ENCODE results near the gene ZIC4.

ZIC4 gene

GRCh38 chr3:147411238-147411814, 5.0 kb upstream of the ZIC4 start:
- no peaks in the 10 kb centered on the region for H3K36me3 ChIP-seq (ENCODE audit: control insufficient read depth, insufficient read depth, low read length)
- no peaks in the 10 kb centered on the region for H3K9me3 ChIP-seq (ENCODE audit: control insufficient read depth, low read length)
- peak overlapping the region; percentile 46 for H3K27ac ChIP-seq (ENCODE audit: low read depth, low read length, severe bottlenecking)
- peak overlapping the region; percentile 26 for H3K4me3 ChIP-seq (ENCODE audit: extremely low read depth, insufficient read depth, low read length, poor library complexity, severe bottlenecking)
- H3K4me1 ChIP-seq (ENCODE audit: control insufficient read depth, insufficient read depth, low read length, poor library complexity, severe bottlenecking) = no peaks in the 10 kb centered on the region
- WGBS, 2 experiments (ENCODE audit: insufficient coverage in 2 of 2) = 0 to 4% methylated on average over 8 to 10 of the region's 14 CpGs

GRCh38 chr3:147410526-147411237, 4.3 kb upstream of the ZIC4 start:
- Histone ChIP-seq H3K9me3 (ENCODE audit: control insufficient read depth, low read length) (no peaks in the 10 kb centered on the region), H3K4me3 (ENCODE audit: extremely low read depth, insufficient read depth, low read length, poor library complexity, severe bottlenecking) (peak overlapping the region; percentile 26), H3K4me1 (ENCODE audit: control insufficient read depth, insufficient read depth, low read length, poor library complexity, severe bottlenecking) (no peaks in the 10 kb centered on the region), H3K36me3 (ENCODE audit: control insufficient read depth, insufficient read depth, low read length) (no peaks in the 10 kb centered on the region), H3K27ac (ENCODE audit: low read depth, low read length, severe bottlenecking) (peak overlapping the region; percentile 48)
- WGBS, 2 experiments (ENCODE audit: insufficient coverage in 2 of 2) = 0% methylated on average over 50 to 55 of the region's 61 CpGs

DNA sequence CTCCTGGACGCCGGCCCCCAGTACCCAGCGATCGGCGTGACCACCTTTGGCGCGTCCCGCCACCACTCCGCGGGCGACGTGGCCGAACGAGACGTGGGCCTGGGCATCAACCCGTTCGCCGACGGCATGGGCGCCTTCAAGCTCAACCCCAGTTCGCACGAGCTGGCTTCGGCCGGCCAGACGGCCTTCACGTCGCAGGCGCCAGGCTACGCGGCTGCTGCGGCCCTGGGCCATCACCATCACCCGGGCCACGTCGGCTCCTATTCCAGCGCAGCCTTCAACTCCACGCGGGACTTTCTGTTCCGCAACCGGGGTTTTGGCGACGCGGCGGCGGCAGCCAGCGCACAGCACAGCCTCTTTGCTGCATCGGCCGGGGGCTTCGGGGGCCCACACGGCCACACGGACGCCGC, 3.8 kb upstream of the ZIC4 start:
- H3K36me3 ChIP-seq (ENCODE audit: control insufficient read depth, insufficient read depth, low read length) = no peaks in the 10 kb centered on the region
- WGBS, 2 experiments (ENCODE audit: insufficient coverage in 2 of 2) = 0 to 1% methylated on average over 49 to 52 of the region's 52 CpGs
- peak overlapping the region; percentile 48 for H3K27ac ChIP-seq (ENCODE audit: low read depth, low read length, severe bottlenecking)
- H3K4me3 ChIP-seq (ENCODE audit: extremely low read depth, insufficient read depth, low read length, poor library complexity, severe bottlenecking) = peak overlapping the region; percentile 26
- H3K9me3 ChIP-seq (ENCODE audit: control insufficient read depth, low read length) = no peaks in the 10 kb centered on the region
- H3K4me1 ChIP-seq (ENCODE audit: control insufficient read depth, insufficient read depth, low read length, poor library complexity, severe bottlenecking) = no peaks in the 10 kb centered on the region

- Histone ChIP-seq H3K4me1 (ENCODE audit: control insufficient read depth, insufficient read depth, low read length, poor library complexity, severe bottlenecking) (no peaks in the 10 kb centered on the region), H3K4me3 (ENCODE audit: extremely low read depth, insufficient read depth, low read length, poor library complexity, severe bottlenecking) (peak within 1 kb of the TSS; percentile 26), H3K27ac (ENCODE audit: low read depth, low read length, severe bottlenecking) (peak within 1 kb of the TSS; percentile 48), H3K9me3 (ENCODE audit: control insufficient read depth, low read length) (no peaks in the 10 kb centered on the region), H3K36me3 (ENCODE audit: control insufficient read depth, insufficient read depth, low read length) (no peaks in the 10 kb centered on the region)
- 0 to 2% methylated on average over 34 to 49 of the region's 80 CpGs for WGBS, 2 experiments (ENCODE audit: insufficient coverage in 2 of 2)
Observed at GRCh38 chr3:147409143-147410115, 3.1 kb upstream of the ZIC4 start, which contains the start of gene ZIC1. TSS of gene ZIC1 (plus strand) at chr3:147409365. CDS start at chr3:147410113, 748 bp downstream.

DNA sequence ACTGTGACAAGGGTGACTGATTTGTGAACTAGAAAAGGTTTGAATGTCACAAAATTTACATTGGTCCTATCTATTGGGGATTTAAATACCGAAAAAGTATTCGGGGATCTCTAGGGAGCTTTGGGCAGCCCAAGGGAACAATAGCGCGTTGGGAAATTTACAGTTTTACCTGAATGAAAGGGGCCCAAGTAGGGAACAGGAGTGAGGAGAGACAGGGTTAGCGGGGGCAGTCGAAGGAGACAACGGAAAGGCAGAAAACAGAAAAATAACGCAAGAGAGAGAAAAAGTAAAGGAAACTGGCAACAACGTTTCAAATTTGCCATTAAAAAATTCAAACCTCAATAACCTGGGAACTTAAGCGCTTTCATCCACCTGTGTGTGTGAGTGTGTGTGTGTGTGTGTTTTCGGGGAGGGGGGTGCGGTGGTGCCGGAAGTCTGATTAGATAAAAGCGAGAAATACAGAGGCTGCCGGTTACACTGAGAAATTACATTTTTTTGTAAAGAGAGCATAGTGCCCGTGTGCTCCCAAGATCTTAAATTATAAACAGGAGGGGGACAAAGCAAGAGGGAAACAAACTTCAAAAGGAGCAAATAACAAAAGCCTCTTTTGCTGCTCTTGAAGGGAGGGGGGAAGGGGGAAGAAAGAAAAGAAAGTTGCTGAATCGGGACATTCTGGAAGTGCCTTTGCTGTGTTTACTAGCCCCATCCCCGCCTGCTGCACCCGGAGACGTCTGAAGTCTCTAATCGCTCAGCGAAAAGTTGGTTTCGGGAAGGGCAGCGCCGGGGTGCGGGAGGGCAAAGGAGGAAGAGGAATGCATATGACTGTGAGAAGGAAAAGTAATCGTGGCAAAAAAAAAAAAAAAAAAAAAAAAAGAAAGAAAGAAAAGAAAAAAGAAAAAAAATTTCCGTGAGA, 2.1 kb upstream of the ZIC4 start:
- Histone ChIP-seq H3K9me3 (ENCODE audit: control insufficient read depth, low read length) (no peaks in the 10 kb centered on the region), H3K36me3 (ENCODE audit: control insufficient read depth, insufficient read depth, low read length) (no peaks in the 10 kb centered on the region), H3K4me3 (ENCODE audit: extremely low read depth, insufficient read depth, low read length, poor library complexity, severe bottlenecking) (peak overlapping the region; percentile 26), H3K4me1 (ENCODE audit: control insufficient read depth, insufficient read depth, low read length, poor library complexity, severe bottlenecking) (no peaks in the 10 kb centered on the region), H3K27ac (ENCODE audit: low read depth, low read length, severe bottlenecking) (peak overlapping the region; percentile 33)
- WGBS, 2 experiments (ENCODE audit: insufficient coverage in 2 of 2) = 0 to 1% methylated on average over 12 to 14 of the region's 28 CpGs

GRCh38 chr3:147407498-147408187, 1.3 kb upstream of the ZIC4 start:
- Histone ChIP-seq H3K27ac (ENCODE audit: low read depth, low read length, severe bottlenecking) (peak overlapping the region; percentile 33), H3K36me3 (ENCODE audit: control insufficient read depth, insufficient read depth, low read length) (no peaks in the 10 kb centered on the region), H3K4me3 (ENCODE audit: extremely low read depth, insufficient read depth, low read length, poor library complexity, severe bottlenecking) (no peak overlapping the region), H3K9me3 (ENCODE audit: control insufficient read depth, low read length) (no peaks in the 10 kb centered on the region), H3K4me1 (ENCODE audit: control insufficient read depth, insufficient read depth, low read length, poor library complexity, severe bottlenecking) (no peaks in the 10 kb centered on the region)
- WGBS, 2 experiments (ENCODE audit: insufficient coverage in 2 of 2) = 0% methylated on average over 14 to 17 of the region's 27 CpGs

DNA sequence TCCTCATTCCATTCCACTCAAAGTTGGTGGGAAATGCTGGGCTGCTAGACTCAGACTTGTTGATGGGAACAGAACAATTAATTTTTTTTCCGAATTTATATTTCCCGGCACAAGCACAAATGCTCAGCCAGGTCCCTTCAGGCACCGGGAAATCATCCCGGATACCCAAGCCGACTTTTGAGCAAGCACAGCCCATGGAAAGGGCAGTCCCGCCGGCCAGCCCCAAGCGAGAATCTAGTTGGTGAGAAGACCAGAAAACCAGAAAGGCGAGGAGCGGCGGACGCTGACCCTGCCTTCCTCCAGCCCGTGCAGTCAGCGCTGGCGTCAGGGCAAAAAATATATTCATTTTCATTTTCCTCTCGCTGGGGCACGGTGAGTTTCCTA, 763 bp upstream of the ZIC4 start:
- no peaks in the 10 kb centered on the region for H3K4me1 ChIP-seq (ENCODE audit: control insufficient read depth, insufficient read depth, low read length, poor library complexity, severe bottlenecking)
- no peaks in the 10 kb centered on the region for H3K36me3 ChIP-seq (ENCODE audit: control insufficient read depth, insufficient read depth, low read length)
- H3K9me3 ChIP-seq (ENCODE audit: control insufficient read depth, low read length) = no peaks in the 10 kb centered on the region
- no peak overlapping the region for H3K4me3 ChIP-seq (ENCODE audit: extremely low read depth, insufficient read depth, low read length, poor library complexity, severe bottlenecking)
- peak overlapping the region; percentile 13 for H3K27ac ChIP-seq (ENCODE audit: low read depth, low read length, severe bottlenecking)
- WGBS, 2 experiments (ENCODE audit: insufficient coverage in 2 of 2) = 2 to 4% methylated on average over 7 to 12 of the region's 17 CpGs

DNA sequence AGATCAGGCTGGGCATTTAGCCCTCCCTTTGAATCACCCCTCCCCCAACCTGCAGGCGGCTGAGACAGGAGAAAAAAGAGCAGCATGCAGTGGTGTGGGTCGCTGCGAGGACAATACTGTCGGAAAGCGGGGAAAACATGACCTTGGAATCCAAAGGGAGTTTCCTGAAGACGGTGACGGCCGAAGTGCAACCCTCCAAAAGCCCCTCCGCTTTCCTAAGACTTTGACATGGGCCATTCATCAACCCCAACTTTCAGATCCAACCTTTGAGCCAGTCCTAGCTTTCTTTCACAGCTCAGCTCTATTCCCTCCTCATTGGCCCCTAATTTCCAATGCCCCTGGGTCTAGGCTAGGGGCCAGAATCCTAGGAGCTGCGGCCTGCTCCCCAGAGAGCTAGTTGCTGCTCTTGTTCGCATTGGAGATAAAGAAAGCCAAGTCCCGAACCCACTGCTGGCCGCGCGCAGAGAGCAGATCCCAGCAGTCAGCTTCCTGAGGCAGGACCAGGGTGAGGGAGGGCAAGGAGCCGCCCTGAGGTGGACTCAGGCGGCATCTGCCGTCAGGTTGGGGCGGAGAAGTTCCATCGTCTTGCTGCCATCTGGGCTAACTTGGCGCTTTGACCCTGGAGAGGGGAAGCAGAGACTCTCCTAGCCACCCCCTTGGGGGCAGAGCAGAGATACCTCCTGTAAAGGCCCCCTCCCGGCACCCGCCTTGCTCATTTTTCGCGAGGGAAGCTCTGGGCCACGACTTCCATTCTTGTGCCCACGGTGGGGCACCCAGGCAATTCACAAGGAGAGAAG, 914 bp downstream of the ZIC4 start:
- Histone ChIP-seq H3K4me1 (ENCODE audit: control insufficient read depth, insufficient read depth, low read length, poor library complexity, severe bottlenecking) (no peaks in the 10 kb centered on the region), H3K4me3 (ENCODE audit: extremely low read depth, insufficient read depth, low read length, poor library complexity, severe bottlenecking) (no peak overlapping the region), H3K36me3 (ENCODE audit: control insufficient read depth, insufficient read depth, low read length) (no peaks in the 10 kb centered on the region), H3K9me3 (ENCODE audit: control insufficient read depth, low read length) (no peaks in the 10 kb centered on the region), H3K27ac (ENCODE audit: low read depth, low read length, severe bottlenecking) (no peak overlapping the region)
- 5 to 6% methylated on average over 20 to 26 of the region's 27 CpGs for WGBS, 2 experiments (ENCODE audit: insufficient coverage in 2 of 2)

DNA sequence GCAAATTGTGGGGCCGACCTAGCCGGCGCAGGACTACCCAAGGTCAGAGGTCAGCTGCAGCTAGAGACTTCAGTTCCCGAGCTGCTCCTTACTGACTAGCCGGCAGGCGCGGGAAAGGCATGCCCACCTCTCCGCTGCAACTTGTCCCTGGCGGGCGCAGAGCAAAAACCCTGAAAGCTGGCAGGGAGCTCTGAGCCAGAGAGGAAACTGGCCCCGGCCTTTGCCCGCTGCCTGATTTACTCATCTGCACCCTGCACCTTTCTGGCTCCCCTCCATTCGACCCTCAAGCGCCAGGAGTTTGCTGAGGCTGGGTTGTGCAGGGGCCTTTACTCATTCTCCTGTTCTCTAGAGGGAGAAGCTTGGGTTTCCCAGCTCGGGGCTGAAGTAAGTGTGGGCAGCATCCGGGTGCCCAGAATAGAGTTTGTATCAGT, 1.5 kb downstream of the ZIC4 start:
- no peaks in the 10 kb centered on the region for H3K9me3 ChIP-seq (ENCODE audit: control insufficient read depth, low read length)
- 8 to 28% methylated on average over 11 to 12 of the region's 16 CpGs for WGBS, 2 experiments (ENCODE audit: insufficient coverage in 2 of 2)
- H3K27ac ChIP-seq (ENCODE audit: low read depth, low read length, severe bottlenecking) = no peak overlapping the region
- no peak overlapping the region for H3K4me3 ChIP-seq (ENCODE audit: extremely low read depth, insufficient read depth, low read length, poor library complexity, severe bottlenecking)
- no peaks in the 10 kb centered on the region for H3K36me3 ChIP-seq (ENCODE audit: control insufficient read depth, insufficient read depth, low read length)
- H3K4me1 ChIP-seq (ENCODE audit: control insufficient read depth, insufficient read depth, low read length, poor library complexity, severe bottlenecking) = no peaks in the 10 kb centered on the region
